GM12878 (cell line): Measurements from ENCODE around the gene CDC42BPB. TPM values are rescaled to one million over a fixed set of nuclear protein-coding genes. Genes with fewer than 3 reads are reported as not detected.

Experiments
- BACH1 ChIP-seq: fragments of 450-650 bp; IDR thresholded peaks from 2 replicates; pipeline ENCODE4 v1.6.1; 2017; ENCODE audit warnings: mild to moderate bottlenecking, borderline replicate concordance
- CBFB ChIP-seq: IDR thresholded peaks from 2 replicates; pipeline ENCODE4 v1.6.1; 2016; ENCODE audit warnings: antibody characterized with exemption, low read depth
- CBX5 ChIP-seq: sonication (generic); IDR thresholded peaks from 2 replicates; pipeline ENCODE4 v1.6.1; 2016; ENCODE audit warnings: low read depth, moderate library complexity, mild to moderate bottlenecking, inconsistent platforms
- DPF2 ChIP-seq: fragments of 450-650 bp; IDR thresholded peaks from 2 replicates; pipeline ENCODE4 v1.6.1; 2017; ENCODE audit warnings: mild to moderate bottlenecking
- EED ChIP-seq: sonication (generic); IDR thresholded peaks from 2 replicates; pipeline ENCODE4 v1.6.1; 2016; ENCODE audit warnings: antibody characterized with exemption, low read depth
- ETV6 ChIP-seq, 2 experiments: fragments of 450-650 bp in 1 of 2; IDR thresholded peaks in 1 of 2; conservative IDR thresholded peaks in 1 of 2; 2 replicates each; pipeline ENCODE4 v1.6.1; 2014; ENCODE audit warnings: antibody characterized with exemption in 1 of 2, borderline replicate concordance in 1 of 2, low read depth in 1 of 2, mild to moderate bottlenecking in 1 of 2, moderate library complexity in 1 of 2
- JUNB ChIP-seq: IDR thresholded peaks from 2 replicates; pipeline ENCODE4 v1.6.1; 2016; ENCODE audit warnings: antibody characterized with exemption, mild to moderate bottlenecking
- MXI1 ChIP-seq: fragments of 150-350 bp; IDR thresholded peaks from 2 replicates; pipeline ENCODE4 v1.6.1; 2011; ENCODE audit warnings: low read depth, mild to moderate bottlenecking, inconsistent platforms, low read length, improper control_type of control experiment
- NFIC ChIP-seq: IDR thresholded peaks from 2 replicates; pipeline ENCODE4 v1.6.1; 2012; ENCODE audit warnings: low read depth, mild to moderate bottlenecking, inconsistent platforms, low read length, moderate library complexity
- SP1 ChIP-seq: IDR thresholded peaks from one replicate; pipeline ENCODE4 v1.6.1; 2011; ENCODE audit warnings: low read depth, low read length
- SRF ChIP-seq, 2 experiments: IDR thresholded peaks; 2 replicates each; pipeline ENCODE4 v1.6.1; 2011; ENCODE audit warnings: low read depth in 2 of 2, low read length in 2 of 2, mild to moderate bottlenecking in 1 of 2, moderate library complexity in 1 of 2
- STAT1 ChIP-seq: fragments of 450-650 bp; conservative IDR thresholded peaks from 2 replicates; pipeline ENCODE4 v1.6.1; 2014; ENCODE audit warnings: antibody characterized with exemption, mild to moderate bottlenecking
- ZNF622 ChIP-seq: fragments of 450-650 bp; IDR thresholded peaks from 2 replicates; pipeline ENCODE4 v1.6.1; 2017; ENCODE audit warnings: mild to moderate bottlenecking, inconsistent platforms
- ZSCAN29 ChIP-seq: fragments of 450-650 bp; IDR thresholded peaks from 2 replicates; pipeline ENCODE4 v1.6.1; 2017; ENCODE audit warnings: mild to moderate bottlenecking, moderate library complexity
- polyA plus RNA-seq, 11 experiments: library from polyadenylated mRNA; depleted of rRNA in 4 of 11; unstranded in 6 of 11; stranded (reverse) in 5 of 11; fragments of >200 nt; fragmentation: Nextera tagmentation in 4 of 11; fragmentation: Illumina TruSeq in 1 of 11; extraction: Ambion mirVana in 4 of 11; extraction: Trizol in 1 of 11; gene quantifications; 1 replicate in 1 of 11; 2 replicates in 10 of 11; pipeline versions ENCODE4 v1.2.1 to v1.2.3, GENCODE V29; 2011 to 2016; ENCODE audit warnings: inconsistent platforms in 2 of 11, missing spikeins in 2 of 11, low read depth in 1 of 11
- total RNA-seq, 4 experiments: library from RNA; depleted of rRNA in 3 of 4; stranded (reverse); fragments of >200 nt in 3 of 4; fragmentation: Illumina TruSeq in 1 of 4; extraction: Trizol in 1 of 4; gene quantifications; 2 replicates each; pipeline versions ENCODE4 v1.2.1 to v1.2.3, GENCODE V29; 2013 to 2021
- TF ChIP-seq, protein P1 (sequence below): fragments of 150-350 bp; IDR thresholded peaks from 2 replicates; pipeline ENCODE4 v1.6.1; 2014; ENCODE audit warnings: mild to moderate bottlenecking, low read depth, low read length
- TF ChIP-seq, protein P2 (sequence below): IDR thresholded peaks from 2 replicates; pipeline ENCODE4 v1.6.1; 2012; ENCODE audit warnings: low read length, inconsistent platforms
- TF ChIP-seq, protein P3 (sequence below): IDR thresholded peaks from 2 replicates; pipeline ENCODE4 v1.6.1; 2012; ENCODE audit warnings: low read depth, low read length, improper control_type of control experiment
- TF ChIP-seq, protein P4 (sequence below): IDR thresholded peaks from 2 replicates; pipeline ENCODE4 v1.6.1; 2012; ENCODE audit warnings: mild to moderate bottlenecking, low read depth, low read length
- TF ChIP-seq, protein P5 (sequence below): IDR thresholded peaks from 2 replicates; pipeline ENCODE4 v1.6.1; 2011; ENCODE audit warnings: low read depth, low read length, improper control_type of control experiment, borderline replicate concordance
- TF ChIP-seq, protein P6 (sequence below): fragments of 450-650 bp; IDR thresholded peaks from 2 replicates; pipeline ENCODE4 v1.6.1; 2017; ENCODE audit warnings: mild to moderate bottlenecking, low read depth, inconsistent platforms; ENCODE audit not compliant: poor library complexity, severe bottlenecking

Gene CDC42BPB
- total and polyA plus RNA-seq, 10 of the 15 experiments (the other 5 are each of a cell fraction or from before 2014, with no cell fraction given) = 0.42 to 22.1 (median 13.3) TPM

DNA sequence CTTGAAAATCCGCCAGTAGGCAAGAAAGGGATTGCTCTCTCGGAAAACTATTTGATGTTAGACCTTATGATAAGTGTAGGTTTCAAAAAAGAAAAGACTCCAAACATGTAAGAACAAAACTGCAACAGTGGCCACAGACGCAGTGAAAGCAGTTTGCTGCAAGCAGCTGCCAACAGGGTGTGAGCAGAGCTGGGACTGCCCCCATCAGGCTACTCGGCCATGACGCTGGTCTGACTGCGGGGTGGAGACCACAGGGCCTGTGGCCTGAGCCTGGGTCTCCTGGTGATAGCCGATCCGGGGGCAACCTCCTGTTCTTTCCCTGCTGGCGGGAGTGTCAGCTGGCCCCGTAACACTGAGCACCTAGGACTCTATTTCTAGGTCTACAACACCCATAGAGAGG lies 71.7 kb downstream of the CDC42BPB start (continued):
- TF ChIP-seq ZNF622 (no peak), CBFB (peak; percentile 50; the same call in 1 of the 2 replicates), BACH1 (no peak; the same call in 1 of the 2 replicates), NFIC (peak; percentile 15; the same call in 1 of the 2 replicates), SP1 (peak; percentile 33), ETV6 (conservative IDR thresholded peaks at IDR 0.05 in 1 of 2, IDR thresholded peaks at IDR 0.05 in 1 of 2; ENCODE audit: borderline replicate concordance in 1 of 2, low read depth in 1 of 2) (no peak), DPF2 (0 out of 2 replicates have a peak, but pooled peaks have one; percentile 49), JUNB (peak; percentile 17; the same call in 1 of the 2 replicates), ZSCAN29 (no peak), MXI1 (no peak), STAT1 (no peak), CBX5 (no peak), EED (no peak), SRF (IDR thresholded peaks at IDR 0.05; ENCODE audit: low read depth in 2 of 2, low read length in 2 of 2) (0 out of 4 replicates have a peak, but pooled peaks of 1 of the 2 experiments have one; percentile 8)
- TF ChIP-seq, protein P1, sequence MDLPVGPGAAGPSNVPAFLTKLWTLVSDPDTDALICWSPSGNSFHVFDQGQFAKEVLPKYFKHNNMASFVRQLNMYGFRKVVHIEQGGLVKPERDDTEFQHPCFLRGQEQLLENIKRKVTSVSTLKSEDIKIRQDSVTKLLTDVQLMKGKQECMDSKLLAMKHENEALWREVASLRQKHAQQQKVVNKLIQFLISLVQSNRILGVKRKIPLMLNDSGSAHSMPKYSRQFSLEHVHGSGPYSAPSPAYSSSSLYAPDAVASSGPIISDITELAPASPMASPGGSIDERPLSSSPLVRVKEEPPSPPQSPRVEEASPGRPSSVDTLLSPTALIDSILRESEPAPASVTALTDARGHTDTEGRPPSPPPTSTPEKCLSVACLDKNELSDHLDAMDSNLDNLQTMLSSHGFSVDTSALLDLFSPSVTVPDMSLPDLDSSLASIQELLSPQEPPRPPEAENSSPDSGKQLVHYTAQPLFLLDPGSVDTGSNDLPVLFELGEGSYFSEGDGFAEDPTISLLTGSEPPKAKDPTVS = 0 out of 2 replicates have a peak, but pooled peaks have one; percentile 22
- TF ChIP-seq, protein P2, sequence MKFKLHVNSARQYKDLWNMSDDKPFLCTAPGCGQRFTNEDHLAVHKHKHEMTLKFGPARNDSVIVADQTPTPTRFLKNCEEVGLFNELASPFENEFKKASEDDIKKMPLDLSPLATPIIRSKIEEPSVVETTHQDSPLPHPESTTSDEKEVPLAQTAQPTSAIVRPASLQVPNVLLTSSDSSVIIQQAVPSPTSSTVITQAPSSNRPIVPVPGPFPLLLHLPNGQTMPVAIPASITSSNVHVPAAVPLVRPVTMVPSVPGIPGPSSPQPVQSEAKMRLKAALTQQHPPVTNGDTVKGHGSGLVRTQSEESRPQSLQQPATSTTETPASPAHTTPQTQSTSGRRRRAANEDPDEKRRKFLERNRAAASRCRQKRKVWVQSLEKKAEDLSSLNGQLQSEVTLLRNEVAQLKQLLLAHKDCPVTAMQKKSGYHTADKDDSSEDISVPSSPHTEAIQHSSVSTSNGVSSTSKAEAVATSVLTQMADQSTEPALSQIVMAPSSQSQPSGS = no peak; the same call in 1 of the 2 replicates
- TF ChIP-seq, protein P3, sequence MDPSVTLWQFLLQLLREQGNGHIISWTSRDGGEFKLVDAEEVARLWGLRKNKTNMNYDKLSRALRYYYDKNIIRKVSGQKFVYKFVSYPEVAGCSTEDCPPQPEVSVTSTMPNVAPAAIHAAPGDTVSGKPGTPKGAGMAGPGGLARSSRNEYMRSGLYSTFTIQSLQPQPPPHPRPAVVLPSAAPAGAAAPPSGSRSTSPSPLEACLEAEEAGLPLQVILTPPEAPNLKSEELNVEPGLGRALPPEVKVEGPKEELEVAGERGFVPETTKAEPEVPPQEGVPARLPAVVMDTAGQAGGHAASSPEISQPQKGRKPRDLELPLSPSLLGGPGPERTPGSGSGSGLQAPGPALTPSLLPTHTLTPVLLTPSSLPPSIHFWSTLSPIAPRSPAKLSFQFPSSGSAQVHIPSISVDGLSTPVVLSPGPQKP = no peak
- TF ChIP-seq, protein P4, sequence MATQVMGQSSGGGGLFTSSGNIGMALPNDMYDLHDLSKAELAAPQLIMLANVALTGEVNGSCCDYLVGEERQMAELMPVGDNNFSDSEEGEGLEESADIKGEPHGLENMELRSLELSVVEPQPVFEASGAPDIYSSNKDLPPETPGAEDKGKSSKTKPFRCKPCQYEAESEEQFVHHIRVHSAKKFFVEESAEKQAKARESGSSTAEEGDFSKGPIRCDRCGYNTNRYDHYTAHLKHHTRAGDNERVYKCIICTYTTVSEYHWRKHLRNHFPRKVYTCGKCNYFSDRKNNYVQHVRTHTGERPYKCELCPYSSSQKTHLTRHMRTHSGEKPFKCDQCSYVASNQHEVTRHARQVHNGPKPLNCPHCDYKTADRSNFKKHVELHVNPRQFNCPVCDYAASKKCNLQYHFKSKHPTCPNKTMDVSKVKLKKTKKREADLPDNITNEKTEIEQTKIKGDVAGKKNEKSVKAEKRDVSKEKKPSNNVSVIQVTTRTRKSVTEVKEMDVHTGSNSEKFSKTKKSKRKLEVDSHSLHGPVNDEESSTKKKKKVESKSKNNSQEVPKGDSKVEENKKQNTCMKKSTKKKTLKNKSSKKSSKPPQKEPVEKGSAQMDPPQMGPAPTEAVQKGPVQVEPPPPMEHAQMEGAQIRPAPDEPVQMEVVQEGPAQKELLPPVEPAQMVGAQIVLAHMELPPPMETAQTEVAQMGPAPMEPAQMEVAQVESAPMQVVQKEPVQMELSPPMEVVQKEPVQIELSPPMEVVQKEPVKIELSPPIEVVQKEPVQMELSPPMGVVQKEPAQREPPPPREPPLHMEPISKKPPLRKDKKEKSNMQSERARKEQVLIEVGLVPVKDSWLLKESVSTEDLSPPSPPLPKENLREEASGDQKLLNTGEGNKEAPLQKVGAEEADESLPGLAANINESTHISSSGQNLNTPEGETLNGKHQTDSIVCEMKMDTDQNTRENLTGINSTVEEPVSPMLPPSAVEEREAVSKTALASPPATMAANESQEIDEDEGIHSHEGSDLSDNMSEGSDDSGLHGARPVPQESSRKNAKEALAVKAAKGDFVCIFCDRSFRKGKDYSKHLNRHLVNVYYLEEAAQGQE = no peak
- TF ChIP-seq, protein P5, sequence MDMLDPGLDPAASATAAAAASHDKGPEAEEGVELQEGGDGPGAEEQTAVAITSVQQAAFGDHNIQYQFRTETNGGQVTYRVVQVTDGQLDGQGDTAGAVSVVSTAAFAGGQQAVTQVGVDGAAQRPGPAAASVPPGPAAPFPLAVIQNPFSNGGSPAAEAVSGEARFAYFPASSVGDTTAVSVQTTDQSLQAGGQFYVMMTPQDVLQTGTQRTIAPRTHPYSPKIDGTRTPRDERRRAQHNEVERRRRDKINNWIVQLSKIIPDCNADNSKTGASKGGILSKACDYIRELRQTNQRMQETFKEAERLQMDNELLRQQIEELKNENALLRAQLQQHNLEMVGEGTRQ = no peak
- TF ChIP-seq, protein P6, sequence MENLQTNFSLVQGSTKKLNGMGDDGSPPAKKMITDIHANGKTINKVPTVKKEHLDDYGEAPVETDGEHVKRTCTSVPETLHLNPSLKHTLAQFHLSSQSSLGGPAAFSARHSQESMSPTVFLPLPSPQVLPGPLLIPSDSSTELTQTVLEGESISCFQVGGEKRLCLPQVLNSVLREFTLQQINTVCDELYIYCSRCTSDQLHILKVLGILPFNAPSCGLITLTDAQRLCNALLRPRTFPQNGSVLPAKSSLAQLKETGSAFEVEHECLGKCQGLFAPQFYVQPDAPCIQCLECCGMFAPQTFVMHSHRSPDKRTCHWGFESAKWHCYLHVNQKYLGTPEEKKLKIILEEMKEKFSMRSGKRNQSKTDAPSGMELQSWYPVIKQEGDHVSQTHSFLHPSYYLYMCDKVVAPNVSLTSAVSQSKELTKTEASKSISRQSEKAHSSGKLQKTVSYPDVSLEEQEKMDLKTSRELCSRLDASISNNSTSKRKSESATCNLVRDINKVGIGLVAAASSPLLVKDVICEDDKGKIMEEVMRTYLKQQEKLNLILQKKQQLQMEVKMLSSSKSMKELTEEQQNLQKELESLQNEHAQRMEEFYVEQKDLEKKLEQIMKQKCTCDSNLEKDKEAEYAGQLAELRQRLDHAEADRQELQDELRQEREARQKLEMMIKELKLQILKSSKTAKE = peak; percentile 28
